Measurements from ENCODE around the gene XKR3.
"Not testable (repeated sequence)": the region's sequence is repeated elsewhere in the genome, so short reads cannot be mapped to it uniquely, and the experiment has no call there.

DNA sequence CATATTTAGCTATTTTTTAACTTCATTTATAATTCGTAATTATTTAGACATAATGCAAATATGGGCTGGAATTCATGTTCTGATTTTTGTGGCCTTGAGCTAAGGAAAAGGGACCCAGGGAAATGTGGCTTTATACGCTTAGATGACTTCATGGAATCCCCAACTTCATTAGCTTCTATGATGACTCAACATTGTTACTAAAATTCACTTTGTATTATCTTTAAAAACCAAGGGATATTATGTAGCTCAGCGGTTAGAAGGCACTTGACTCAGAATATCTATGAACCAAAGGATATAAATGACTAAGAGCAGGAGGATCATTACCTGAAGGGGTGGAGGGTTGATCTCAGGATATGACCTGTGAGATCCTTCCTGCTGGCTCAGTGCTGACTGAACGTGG lies 64.8 kb downstream of the XKR3 start:
- TF ChIP-seq, protein P1, sequence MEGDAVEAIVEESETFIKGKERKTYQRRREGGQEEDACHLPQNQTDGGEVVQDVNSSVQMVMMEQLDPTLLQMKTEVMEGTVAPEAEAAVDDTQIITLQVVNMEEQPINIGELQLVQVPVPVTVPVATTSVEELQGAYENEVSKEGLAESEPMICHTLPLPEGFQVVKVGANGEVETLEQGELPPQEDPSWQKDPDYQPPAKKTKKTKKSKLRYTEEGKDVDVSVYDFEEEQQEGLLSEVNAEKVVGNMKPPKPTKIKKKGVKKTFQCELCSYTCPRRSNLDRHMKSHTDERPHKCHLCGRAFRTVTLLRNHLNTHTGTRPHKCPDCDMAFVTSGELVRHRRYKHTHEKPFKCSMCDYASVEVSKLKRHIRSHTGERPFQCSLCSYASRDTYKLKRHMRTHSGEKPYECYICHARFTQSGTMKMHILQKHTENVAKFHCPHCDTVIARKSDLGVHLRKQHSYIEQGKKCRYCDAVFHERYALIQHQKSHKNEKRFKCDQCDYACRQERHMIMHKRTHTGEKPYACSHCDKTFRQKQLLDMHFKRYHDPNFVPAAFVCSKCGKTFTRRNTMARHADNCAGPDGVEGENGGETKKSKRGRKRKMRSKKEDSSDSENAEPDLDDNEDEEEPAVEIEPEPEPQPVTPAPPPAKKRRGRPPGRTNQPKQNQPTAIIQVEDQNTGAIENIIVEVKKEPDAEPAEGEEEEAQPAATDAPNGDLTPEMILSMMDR (conservative IDR thresholded peaks at IDR 0.05; ENCODE audit: low read depth, low read length) = not testable (repeated sequence)
- not testable (repeated sequence) for TF ChIP-seq EZH2 (IDR thresholded peaks at IDR 0.05; ENCODE audit: borderline replicate concordance, low read depth, low read length, poor library complexity, severe bottlenecking)
